ENCODE measurements around the gene ELK4.

The ELK4 gene

DNA sequence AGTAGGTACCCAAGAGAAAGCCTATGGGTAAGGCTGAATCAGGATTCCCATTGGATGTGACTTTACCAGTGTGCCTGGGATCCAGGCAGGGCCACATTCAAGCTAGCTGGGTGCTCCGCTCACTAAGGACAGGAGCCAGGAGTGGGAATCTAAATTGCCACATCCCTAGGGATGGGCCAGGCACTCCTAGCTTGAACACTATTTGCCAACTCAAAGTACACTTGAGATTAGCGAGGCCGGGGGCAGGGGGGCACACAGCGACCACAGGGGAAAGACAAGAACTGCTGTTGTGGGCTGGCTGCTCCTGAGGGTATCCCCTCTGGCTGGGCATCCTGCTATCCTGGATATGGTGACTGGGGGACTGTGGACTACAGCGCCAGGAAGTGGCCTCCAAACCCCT is 44.2 kb upstream of the ELK4 start:
- peak overlapping the region; percentile 15; the same call in 1 of the 2 replicates for H3K27ac ChIP-seq
- no peak for TF ChIP-seq ZFX (IDR thresholded peaks at IDR 0.05; ENCODE audit: borderline replicate concordance)
- TF ChIP-seq, protein P1, sequence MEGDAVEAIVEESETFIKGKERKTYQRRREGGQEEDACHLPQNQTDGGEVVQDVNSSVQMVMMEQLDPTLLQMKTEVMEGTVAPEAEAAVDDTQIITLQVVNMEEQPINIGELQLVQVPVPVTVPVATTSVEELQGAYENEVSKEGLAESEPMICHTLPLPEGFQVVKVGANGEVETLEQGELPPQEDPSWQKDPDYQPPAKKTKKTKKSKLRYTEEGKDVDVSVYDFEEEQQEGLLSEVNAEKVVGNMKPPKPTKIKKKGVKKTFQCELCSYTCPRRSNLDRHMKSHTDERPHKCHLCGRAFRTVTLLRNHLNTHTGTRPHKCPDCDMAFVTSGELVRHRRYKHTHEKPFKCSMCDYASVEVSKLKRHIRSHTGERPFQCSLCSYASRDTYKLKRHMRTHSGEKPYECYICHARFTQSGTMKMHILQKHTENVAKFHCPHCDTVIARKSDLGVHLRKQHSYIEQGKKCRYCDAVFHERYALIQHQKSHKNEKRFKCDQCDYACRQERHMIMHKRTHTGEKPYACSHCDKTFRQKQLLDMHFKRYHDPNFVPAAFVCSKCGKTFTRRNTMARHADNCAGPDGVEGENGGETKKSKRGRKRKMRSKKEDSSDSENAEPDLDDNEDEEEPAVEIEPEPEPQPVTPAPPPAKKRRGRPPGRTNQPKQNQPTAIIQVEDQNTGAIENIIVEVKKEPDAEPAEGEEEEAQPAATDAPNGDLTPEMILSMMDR (IDR thresholded peaks at IDR 0.05): no peak

DNA sequence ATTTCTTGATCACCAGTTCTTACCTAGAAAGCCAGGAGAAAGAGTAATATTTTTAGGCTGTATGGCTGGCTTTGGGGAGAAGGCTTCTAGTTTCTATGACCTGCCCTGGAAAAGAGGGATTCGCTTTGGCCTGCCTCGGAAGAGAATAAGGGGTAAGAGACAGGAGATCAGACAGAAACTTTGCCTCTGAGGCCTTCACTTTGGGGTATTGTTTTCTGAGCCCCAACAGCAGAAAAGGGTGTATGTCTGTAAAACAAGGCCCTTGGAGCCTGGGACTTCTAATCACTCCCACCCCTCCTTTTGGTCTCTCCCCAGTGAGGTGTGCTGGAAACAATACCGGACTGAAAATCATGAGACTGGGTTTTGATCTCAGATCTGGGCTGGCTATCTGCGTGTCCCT is 43.4 kb upstream of the ELK4 start:
- no peak overlapping the region; the same call in 1 of the 2 replicates for H3K27ac ChIP-seq
- TF ChIP-seq ZFX (IDR thresholded peaks at IDR 0.05; ENCODE audit: borderline replicate concordance): no peak
- TF ChIP-seq, protein P1 (IDR thresholded peaks at IDR 0.05): no peak

DNA sequence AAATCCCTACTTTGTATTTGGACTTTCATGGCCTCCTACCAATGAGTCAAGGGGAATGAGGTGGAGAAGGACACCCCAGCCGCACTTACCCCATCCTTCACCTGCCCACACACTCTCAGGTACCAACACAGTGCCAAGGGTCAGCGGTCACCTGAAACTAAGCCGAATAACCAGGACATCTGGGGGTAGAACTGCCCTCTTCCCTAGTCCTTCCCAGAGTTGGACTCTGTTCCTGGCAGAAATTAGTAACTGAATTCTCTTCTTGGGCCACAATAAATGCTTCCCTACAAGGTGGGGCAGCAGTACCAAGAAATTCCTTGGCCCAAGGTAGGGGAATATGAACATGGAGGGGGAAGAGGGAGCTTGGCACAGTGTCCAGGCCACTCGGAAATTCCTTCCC is 41.2 kb upstream of the ELK4 start:
- no peak for TF ChIP-seq ZFX (IDR thresholded peaks at IDR 0.05; ENCODE audit: borderline replicate concordance)
- TF ChIP-seq, protein P1 (IDR thresholded peaks at IDR 0.05): no peak
- H3K27ac ChIP-seq: peak overlapping the region; percentile 31

DNA sequence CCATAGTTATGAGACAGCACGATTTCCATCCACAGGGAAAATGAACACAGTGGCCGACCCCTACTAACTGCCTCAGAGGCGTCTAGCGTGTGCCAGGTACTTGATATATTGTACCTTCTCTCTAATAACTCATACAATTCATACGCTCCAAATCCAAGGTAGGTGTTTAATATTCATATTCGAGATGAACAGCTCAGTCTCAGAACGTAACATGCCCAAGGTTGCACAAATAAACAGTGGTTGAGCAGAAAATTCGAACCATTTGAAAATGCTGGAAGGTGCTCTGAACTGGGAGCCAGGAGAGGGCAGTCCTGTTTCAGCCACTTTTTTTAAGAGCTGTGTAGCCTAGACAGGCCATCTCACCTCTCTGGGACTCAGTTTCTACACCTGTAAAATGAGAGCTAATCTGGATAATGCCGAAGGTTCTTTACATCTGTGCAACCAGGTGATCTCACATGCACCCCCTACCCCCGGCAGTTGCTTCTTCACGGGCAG is 40.6 kb upstream of the ELK4 start:
- TF ChIP-seq, protein P1 (IDR thresholded peaks at IDR 0.05): peak; percentile 71
- TF ChIP-seq ZFX (IDR thresholded peaks at IDR 0.05; ENCODE audit: borderline replicate concordance): no peak
- H3K27ac ChIP-seq: peak overlapping the region; percentile 31

DNA sequence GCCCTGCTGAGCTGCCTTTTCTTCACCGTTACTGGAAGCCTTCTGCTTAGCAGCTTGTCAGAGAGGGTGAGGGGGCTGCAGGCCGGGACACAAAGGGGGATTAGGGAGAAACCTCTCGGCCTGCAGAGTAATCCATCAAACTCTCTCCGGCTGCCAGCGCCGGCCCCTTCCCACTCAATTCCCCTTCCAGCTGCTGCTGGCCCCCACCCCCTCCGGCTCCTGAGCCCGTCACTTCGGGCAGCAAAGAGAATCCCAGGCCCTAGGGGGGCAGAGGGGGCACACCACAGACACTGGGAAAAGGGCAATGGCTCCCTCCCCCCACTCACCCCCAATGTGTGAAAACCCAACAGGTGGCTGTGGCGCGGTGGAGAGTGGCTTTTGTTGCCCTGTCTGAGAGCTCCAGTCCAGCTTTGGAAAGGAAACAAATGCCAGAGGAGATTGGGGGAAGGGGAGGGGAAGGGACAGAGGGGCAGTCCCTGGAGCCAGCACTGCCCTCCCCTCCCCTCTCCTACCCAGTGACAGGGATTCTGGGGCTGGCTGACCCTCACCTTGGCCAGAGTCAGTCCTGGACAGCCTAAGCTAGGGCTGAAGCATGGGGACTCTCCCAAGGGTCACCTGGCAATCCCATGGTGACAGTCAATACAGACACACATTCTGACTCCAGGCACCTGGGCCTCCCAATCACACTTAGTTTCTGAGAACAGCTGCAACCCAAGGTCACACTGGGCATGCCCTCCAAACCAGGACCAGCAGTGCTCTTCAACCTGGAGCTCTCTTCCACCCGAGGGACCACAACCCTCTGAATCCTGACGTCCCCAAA is 39.0 kb upstream of the ELK4 start:
- peak overlapping the region; percentile 31; the same call in 1 of the 2 replicates for H3K27ac ChIP-seq
- no peak for TF ChIP-seq ZFX (IDR thresholded peaks at IDR 0.05; ENCODE audit: borderline replicate concordance)
- TF ChIP-seq, protein P1 (IDR thresholded peaks at IDR 0.05): no peak

DNA sequence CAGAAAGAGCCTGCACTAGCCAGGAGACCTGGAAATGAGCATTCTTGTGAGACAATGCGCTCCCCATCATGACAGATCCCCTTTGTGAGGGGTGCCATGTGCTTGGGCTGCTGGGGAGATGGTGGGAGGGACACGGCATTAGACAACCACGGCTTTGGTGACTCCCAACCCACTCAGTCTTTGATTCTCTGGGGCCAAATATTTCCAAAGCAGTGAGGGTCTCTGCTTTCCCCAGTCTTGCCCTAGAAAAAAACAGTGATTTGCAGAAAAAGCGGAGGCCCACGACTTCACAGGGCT is 38.3 kb upstream of the ELK4 start:
- TF ChIP-seq, protein P1 (IDR thresholded peaks at IDR 0.05): no peak
- TF ChIP-seq ZFX (IDR thresholded peaks at IDR 0.05; ENCODE audit: borderline replicate concordance): no peak
- no peak overlapping the region for H3K27ac ChIP-seq

Measured in 22Rv1 (cell line).